Tibial artery (tissue), 4 donors: ENCODE results near the gene RAP1GAP.

Source experiments
- DNase-seq, 2 donors: peaks; one replicate each; pipeline ENCODE4 v3.0.0-alpha.2; 2019
- H3K27ac ChIP-seq, 2 donors: fragments of 200-600 bp; sonication (generic) in 1 of 2; 1 replicate in 1 of 2; 2 replicates in 1 of 2; pipeline ENCODE4 v1.5.1; 2018 to 2019; ENCODE audit warnings: mild to moderate bottlenecking in 1 of 2
- H3K27me3 ChIP-seq, 2 donors: fragments of 200-600 bp; sonication (generic) in 1 of 2; one replicate each; pipeline versions ENCODE4 v1.5.1 to v1.6.0; 2016 to 2019
- H3K36me3 ChIP-seq, 3 donors: fragments of 200-600 bp; sonication (generic) in 2 of 3; one replicate each; pipeline ENCODE4 v1.5.1; 2016 to 2019; ENCODE audit warnings: mild to moderate bottlenecking in 2 of 3
- H3K4me1 ChIP-seq, 4 donors: fragments of 200-600 bp; sonication (generic) in 2 of 4; 1 replicate in 3 of 4; 2 replicates in 1 of 4; pipeline ENCODE4 v1.5.1; 2016 to 2019
- H3K4me3 ChIP-seq, 2 donors: fragments of 200-600 bp; sonication (generic) in 1 of 2; 1 replicate in 1 of 2; 2 replicates in 1 of 2; pipeline ENCODE4 v1.5.1; 2018 to 2019; ENCODE audit warnings: mild to moderate bottlenecking in 2 of 2
- H3K9me3 ChIP-seq, 3 donors: fragments of 200-600 bp; sonication (generic) in 1 of 3; one replicate each; pipeline ENCODE4 v1.5.1; 2016 to 2019
- CTCF ChIP-seq, 2 experiments: fragments of 200-600 bp in 1 of 2; fragments of 450-650 bp in 1 of 2; IDR thresholded peaks; one replicate each; pipeline ENCODE4 v1.5.1; 2017 to 2019; ENCODE audit warnings: antibody characterized with exemption in 2 of 2, mild to moderate bottlenecking in 1 of 2, moderate library complexity in 1 of 2
- intact Hi-C: fragments of 100-400 bp; cut with DNase I; formaldehyde crosslinking; loops from one replicate; pipeline ENCODE4 v1.15.0; 2023; ENCODE audit warnings: low total_unique reads

The RAP1GAP gene

GRCh38 chr1:21601278-21602048 is 67.7 kb downstream of the RAP1GAP start:
- Histone ChIP-seq H3K4me1 (no peaks in the 10 kb centered on the region), H3K4me3 (no peak overlapping the region), H3K9me3 (no peaks in the 10 kb centered on the region), H3K27me3 (peaks cover 0 to 57% of the 10 kb centered on the region in 2 donors), H3K27ac (no peak overlapping the region), H3K36me3 (peaks cover 0 to 3% (median 0%) of the 10 kb centered on the region in 3 donors)
- intact Hi-C loops, result no loop called here
- no peak for TF ChIP-seq CTCF (IDR thresholded peaks at IDR 0.05)
- DNase-seq, result no peak

- H3K4me1 ChIP-seq, result no peaks in the 10 kb centered on the region
- no peaks in the 10 kb centered on the region for H3K9me3 ChIP-seq
- no peak for TF ChIP-seq CTCF (IDR thresholded peaks at IDR 0.05)
- no peak overlapping the region for H3K4me3 ChIP-seq
- H3K27me3 ChIP-seq, result peaks cover 0 to 77% of the 10 kb centered on the region in 2 donors
- intact Hi-C loops, result no loop called here
- no peak for DNase-seq
- H3K36me3 ChIP-seq, result peaks cover 0 to 3% (median 0%) of the 10 kb centered on the region in 3 donors
- H3K27ac ChIP-seq, result no peak overlapping the region
Measured at GRCh38 chr1:21599402-21599801, 69.8 kb downstream of the RAP1GAP start.

- Histone ChIP-seq H3K9me3 (no peaks in the 10 kb centered on the region), H3K4me1 (no peaks in the 10 kb centered on the region), H3K27ac (no peak overlapping the region), H3K36me3 (peaks cover 0 to 3% (median 0%) of the 10 kb centered on the region in 3 donors), H3K27me3 (peaks cover 0 to 82% of the 10 kb centered on the region in 2 donors), H3K4me3 (no peak overlapping the region)
- no peak for DNase-seq
- intact Hi-C loops, result no loop called here
- TF ChIP-seq CTCF (IDR thresholded peaks at IDR 0.05), result no peak
Measured at GRCh38 chr1:21598904-21599303, 70.3 kb downstream of the RAP1GAP start.

DNA sequence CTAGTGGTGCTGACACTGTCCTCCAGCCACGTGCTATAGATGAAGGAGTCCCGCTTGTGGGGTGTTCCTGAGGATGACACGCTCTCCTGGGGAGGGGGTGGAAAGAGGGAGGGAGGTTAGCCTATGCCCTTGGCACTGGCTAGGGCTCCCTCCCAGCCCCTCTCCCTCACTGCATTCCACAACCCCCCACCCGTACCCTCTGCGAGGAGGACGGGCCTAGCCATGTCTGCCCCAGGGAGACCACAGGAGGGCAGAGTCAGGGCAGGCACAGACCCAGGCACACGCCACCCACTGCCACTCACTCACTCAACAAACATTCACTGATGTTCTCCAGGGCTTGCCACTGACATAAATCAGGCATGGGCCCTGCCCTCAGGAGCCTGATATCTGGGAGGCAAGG is 70.7 kb downstream of the RAP1GAP start:
- Histone ChIP-seq H3K27me3 (peaks cover 0 to 84% of the 10 kb centered on the region in 2 donors), H3K36me3 (peaks cover 0 to 3% (median 0%) of the 10 kb centered on the region in 3 donors), H3K4me1 (no peaks in the 10 kb centered on the region), H3K9me3 (no peaks in the 10 kb centered on the region), H3K27ac (no peak overlapping the region), H3K4me3 (no peak overlapping the region)
- TF ChIP-seq CTCF (IDR thresholded peaks at IDR 0.05), result no peak
- intact Hi-C loops, result no loop called here
- DNase-seq, result no peak

DNA sequence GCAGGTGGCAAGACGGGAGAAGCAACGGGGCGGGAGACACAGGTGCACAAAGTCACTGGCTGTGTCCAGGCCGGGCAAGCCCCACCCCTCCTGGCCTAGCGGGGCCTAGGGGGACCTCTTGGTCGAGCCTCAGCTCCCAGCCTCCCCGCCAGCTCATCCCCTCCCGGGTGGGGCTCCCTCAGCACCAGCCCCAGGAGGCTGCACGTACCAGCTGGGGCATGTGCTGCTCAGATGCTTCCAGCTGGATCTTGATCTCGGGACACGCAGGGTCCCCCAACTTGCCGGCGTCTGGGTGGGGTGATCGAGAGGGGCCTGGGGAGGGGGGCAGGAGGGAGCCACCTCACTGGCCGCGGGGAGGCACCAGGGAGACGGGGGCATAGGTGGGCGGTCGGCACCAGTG is 71.4 kb downstream of the RAP1GAP start:
- intact Hi-C loops, result no loop called here
- no peak for DNase-seq
- peaks cover 0 to 3% (median 0%) of the 10 kb centered on the region in 3 donors for H3K36me3 ChIP-seq
- no peaks in the 10 kb centered on the region for H3K4me1 ChIP-seq
- no peaks in the 10 kb centered on the region for H3K9me3 ChIP-seq
- no peak overlapping the region for H3K4me3 ChIP-seq
- no peak for TF ChIP-seq CTCF (IDR thresholded peaks at IDR 0.05)
- H3K27me3 ChIP-seq, result peaks cover 0 to 86% of the 10 kb centered on the region in 2 donors
- no peak overlapping the region for H3K27ac ChIP-seq
